Astrocyte of the spinal cord (primary cell): ENCODE results near the gene TAOK2.

Source experiments
- DNase-seq: peaks from one replicate; pipeline ENCODE4 v3.0.0; 2011; ENCODE audit warnings: low read depth, low spot score
- H3K4me3 ChIP-seq: 2 replicates; pipeline ENCODE4 v1.5.1; 2011; ENCODE audit warnings: low read depth, mild to moderate bottlenecking, low read length, moderate library complexity
- in situ Hi-C: cut with HindIII; loops from 2 replicates; pipeline ENCODE4 v1.10.0; 2017; ENCODE audit warnings: low sequenced_read_pairs
- TF ChIP-seq, protein P1 (sequence below): IDR thresholded peaks from 2 replicates; pipeline ENCODE4 v1.5.1; 2012; ENCODE audit warnings: low read depth, mild to moderate bottlenecking, low read length, inconsistent platforms

Gene TAOK2

GRCh38 chr16:29984137-29984763, 10.6 kb downstream of the TAOK2 start:
- in situ Hi-C loops: no loop called here
- H3K4me3 ChIP-seq: no peak overlapping the region
- TF ChIP-seq, protein P1, sequence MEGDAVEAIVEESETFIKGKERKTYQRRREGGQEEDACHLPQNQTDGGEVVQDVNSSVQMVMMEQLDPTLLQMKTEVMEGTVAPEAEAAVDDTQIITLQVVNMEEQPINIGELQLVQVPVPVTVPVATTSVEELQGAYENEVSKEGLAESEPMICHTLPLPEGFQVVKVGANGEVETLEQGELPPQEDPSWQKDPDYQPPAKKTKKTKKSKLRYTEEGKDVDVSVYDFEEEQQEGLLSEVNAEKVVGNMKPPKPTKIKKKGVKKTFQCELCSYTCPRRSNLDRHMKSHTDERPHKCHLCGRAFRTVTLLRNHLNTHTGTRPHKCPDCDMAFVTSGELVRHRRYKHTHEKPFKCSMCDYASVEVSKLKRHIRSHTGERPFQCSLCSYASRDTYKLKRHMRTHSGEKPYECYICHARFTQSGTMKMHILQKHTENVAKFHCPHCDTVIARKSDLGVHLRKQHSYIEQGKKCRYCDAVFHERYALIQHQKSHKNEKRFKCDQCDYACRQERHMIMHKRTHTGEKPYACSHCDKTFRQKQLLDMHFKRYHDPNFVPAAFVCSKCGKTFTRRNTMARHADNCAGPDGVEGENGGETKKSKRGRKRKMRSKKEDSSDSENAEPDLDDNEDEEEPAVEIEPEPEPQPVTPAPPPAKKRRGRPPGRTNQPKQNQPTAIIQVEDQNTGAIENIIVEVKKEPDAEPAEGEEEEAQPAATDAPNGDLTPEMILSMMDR: no peak
- no peak for DNase-seq

- no peak overlapping the region for H3K4me3 ChIP-seq
- DNase-seq: no peak
- TF ChIP-seq, protein P1: no peak
- in situ Hi-C loops: no loop called here
Measured at GRCh38 chr16:29984764-29985147, 11.1 kb downstream of the TAOK2 start.

- TF ChIP-seq, protein P1: no peak
- no peak overlapping the region for H3K4me3 ChIP-seq
- no peak for DNase-seq
- in situ Hi-C loops: no loop called here
Measured at GRCh38 chr16:29985271-29985811, 11.7 kb downstream of the TAOK2 start.

DNA sequence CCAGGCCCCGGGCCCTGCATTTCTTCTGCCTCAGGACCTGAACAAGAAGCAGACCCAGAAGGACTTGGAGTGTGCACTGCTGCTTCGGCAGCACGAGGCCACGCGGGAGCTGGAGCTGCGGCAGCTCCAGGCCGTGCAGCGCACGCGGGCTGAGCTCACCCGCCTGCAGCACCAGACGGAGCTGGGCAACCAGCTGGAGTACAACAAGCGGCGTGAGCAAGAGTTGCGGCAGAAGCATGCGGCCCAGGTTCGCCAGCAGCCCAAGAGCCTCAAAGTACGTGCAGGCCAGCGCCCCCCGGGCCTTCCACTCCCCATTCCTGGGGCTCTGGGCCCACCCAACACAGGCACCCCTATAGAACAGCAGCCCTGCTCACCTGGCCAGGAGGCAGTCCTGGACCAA, 12.6 kb downstream of the TAOK2 start:
- no peak for DNase-seq
- TF ChIP-seq, protein P1: no peak
- H3K4me3 ChIP-seq: no peak overlapping the region
- in situ Hi-C loops: no loop called here

DNA sequence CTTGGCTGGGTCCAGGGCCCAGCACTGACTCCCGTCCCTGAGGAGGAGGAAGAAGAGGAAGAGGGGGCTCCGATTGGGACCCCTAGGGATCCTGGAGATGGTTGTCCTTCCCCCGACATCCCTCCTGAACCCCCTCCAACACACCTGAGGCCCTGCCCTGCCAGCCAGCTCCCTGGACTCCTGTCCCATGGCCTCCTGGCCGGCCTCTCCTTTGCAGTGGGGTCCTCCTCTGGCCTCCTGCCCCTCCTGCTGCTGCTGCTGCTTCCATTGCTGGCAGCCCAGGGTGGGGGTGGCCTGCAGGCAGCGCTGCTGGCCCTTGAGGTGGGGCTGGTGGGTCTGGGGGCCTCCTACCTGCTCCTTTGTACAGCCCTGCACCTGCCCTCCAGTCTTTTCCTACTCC, 13.3 kb downstream of the TAOK2 start:
- no peak for DNase-seq
- in situ Hi-C loops: no loop called here
- TF ChIP-seq, protein P1: no peak
- no peak overlapping the region for H3K4me3 ChIP-seq

GRCh38 chr16:29987371-29988085, 13.9 kb downstream of the TAOK2 start:
- TF ChIP-seq, protein P1: no peak
- no peak for DNase-seq

More at GRCh38 chr16:29987371-29988085, 13.9 kb downstream of the TAOK2 start:
- in situ Hi-C loops: no loop called here
- no peak overlapping the region for H3K4me3 ChIP-seq
